ENCODE measurements around the gene PCSK6.
A peak's percentile ranks its signal among the peaks of the same experiment; 100 is the strongest.
"Not testable (repeated sequence)": the region's sequence is repeated elsewhere in the genome, so short reads cannot be mapped to it uniquely, and the experiment has no call there.

The PCSK6 gene

GRCh38 chr15:101458908-101459578 is 30.5 kb downstream of the PCSK6 start:
- DNase-seq, result no peak

GRCh38 chr15:101458158-101458900 is 31.2 kb downstream of the PCSK6 start:
- no peak for DNase-seq

- DNase-seq, result peak; percentile 9
These were observed 31.8 kb downstream of the PCSK6 start for GRCh38 chr15:101457696-101458095.

GRCh38 chr15:101456057-101456739 is 33.3 kb downstream of the PCSK6 start:
- DNase-seq, result no peak

GRCh38 chr15:101455291-101456025 is 34.0 kb downstream of the PCSK6 start:
- DNase-seq, result no peak

GRCh38 chr15:101454781-101455180 is 34.7 kb downstream of the PCSK6 start:
- not testable (repeated sequence) for DNase-seq

GRCh38 chr15:101454365-101454764 is 35.1 kb downstream of the PCSK6 start:
- no peak for DNase-seq

GRCh38 chr15:101453123-101454120 is 36.1 kb downstream of the PCSK6 start:
- no peak for DNase-seq

GRCh38 chr15:101452572-101452971 is 36.9 kb downstream of the PCSK6 start:
- no peak for DNase-seq

GRCh38 chr15:101451846-101452245 is 37.7 kb downstream of the PCSK6 start:
- DNase-seq, result no peak

- DNase-seq, result no peak
These were observed 38.2 kb downstream of the PCSK6 start for GRCh38 chr15:101451266-101451799.

- no peak for DNase-seq
These were observed 38.9 kb downstream of the PCSK6 start for GRCh38 chr15:101450403-101451265.

GRCh38 chr15:101449471-101450402 is 39.8 kb downstream of the PCSK6 start:
- no peak for DNase-seq

- DNase-seq, result no peak
These were observed 41.2 kb downstream of the PCSK6 start for GRCh38 chr15:101448336-101448735.

- DNase-seq, result no peak
These were observed 41.9 kb downstream of the PCSK6 start for GRCh38 chr15:101447561-101448071.

- DNase-seq, result no peak
These were observed 42.4 kb downstream of the PCSK6 start for GRCh38 chr15:101447168-101447533.

GRCh38 chr15:101446518-101447167 is 42.9 kb downstream of the PCSK6 start:
- DNase-seq, result no peak
